A673 (cell line): ENCODE data around the gene MAGI1. TPM values are rescaled to one million over a fixed set of nuclear protein-coding genes. Genes with fewer than 3 reads are reported as not detected.

Experiments used
- BruUV-seq: library from RNA; stranded (reverse); fragments of 400-500 nt; replicated peaks from 2 replicates; lab custom pipeline; 2021; lab: Mats Ljungman, UMichigan
- CTCF ChIA-PET: fragments of 300-600 bp; sonication (Branson Sonifier 250); formaldehyde crosslinking; loops from one replicate; lab custom pipeline; 2022; ENCODE audit warnings: antibody characterized with exemption; lab: Charles Lee
- POLR2A ChIA-PET: fragments of 300-600 bp; sonication (Branson Sonifier 250); formaldehyde crosslinking; loops from one replicate; lab custom pipeline; 2022; ENCODE audit warnings: antibody characterized with exemption; ENCODE audit not compliant: low non-redundant PET; lab: Charles Lee
- DNase-seq: peaks from one replicate; pipeline ENCODE4 v3.0.0-alpha.2; 2015; ENCODE audit warnings: low spot score
- H3K27ac ChIP-seq: fragments of 200-600 bp; sonication (generic); 2 replicates; pipeline ENCODE4 v1.5.1; 2016; ENCODE audit warnings: mixed run types, low read depth, mild to moderate bottlenecking, mixed read lengths, antibody characterized with exemption, low read length; ENCODE audit not compliant: poor library complexity, severe bottlenecking
- H3K27me3 ChIP-seq: fragments of 200-600 bp; sonication (generic); replicated peaks from 2 replicates; pipeline ENCODE4 v1.6.1; 2017; ENCODE audit warnings: mixed run types, low read depth, mild to moderate bottlenecking, mixed read lengths, antibody characterized with exemption, low read length; ENCODE audit not compliant: insufficient read depth, poor library complexity
- H3K36me3 ChIP-seq: fragments of 200-600 bp; sonication (generic); 2 replicates; pipeline ENCODE4 v1.6.1; 2016; ENCODE audit warnings: mixed run types, mild to moderate bottlenecking, mixed read lengths, antibody characterized with exemption, low read length; ENCODE audit not compliant: insufficient read depth, poor library complexity, severe bottlenecking
- H3K4me1 ChIP-seq: fragments of 200-600 bp; sonication (generic); 2 replicates; pipeline ENCODE4 v1.6.1; 2017; ENCODE audit warnings: mixed run types, mild to moderate bottlenecking, mixed read lengths, antibody characterized with exemption, low read length; ENCODE audit not compliant: insufficient read depth, poor library complexity, severe bottlenecking
- H3K4me3 ChIP-seq: fragments of 200-600 bp; sonication (generic); 2 replicates; pipeline ENCODE4 v1.5.1; 2016; ENCODE audit warnings: low read depth, mixed run types, mild to moderate bottlenecking, mixed read lengths, low read length; ENCODE audit not compliant: poor library complexity, severe bottlenecking
- H3K9me3 ChIP-seq: fragments of 200-600 bp; sonication (generic); 2 replicates; pipeline ENCODE4 v1.6.1; 2016; ENCODE audit warnings: mixed run types, low read depth, mild to moderate bottlenecking, mixed read lengths, antibody characterized with exemption, low read length; ENCODE audit not compliant: poor library complexity, severe bottlenecking
- CTCF ChIP-seq: fragments of 300-800, 200-600 bp; sonication (generic); conservative IDR thresholded peaks from 2 replicates; pipeline ENCODE4 v1.5.1; 2017; ENCODE audit warnings: low read depth, mild to moderate bottlenecking, antibody characterized with exemption, low read length, moderate library complexity, mixed read lengths
- EZH2 ChIP-seq: fragments of 200-600 bp; sonication (generic); IDR thresholded peaks from 2 replicates; pipeline ENCODE4 v1.6.1; 2017; ENCODE audit warnings: borderline replicate concordance, low read depth, mild to moderate bottlenecking, mixed read lengths, antibody characterized with exemption, low read length; ENCODE audit not compliant: poor library complexity, severe bottlenecking
- intact Hi-C: fragments of 100-400 bp; cut with micrococcal nuclease; formaldehyde crosslinking; loops from one replicate; pipeline ENCODE4 v1.10.0; 2022; ENCODE audit not compliant: unreplicated experiment
- total RNA-seq: library from RNA; stranded (reverse); gene quantifications from 2 replicates; pipeline ENCODE4 v1.2.3, GENCODE V29; 2021

The MAGI1 gene
- total RNA-seq, 1 experiment from 2014 or later, result 30.5 TPM

GRCh38 chr3:65712140-65712539 is 326.6 kb downstream of the MAGI1 start:
- DNase-seq, result no peak
- Histone ChIP-seq H3K4me1 (no peaks in the 10 kb centered on the region), H3K27ac (no peak overlapping the region), H3K27me3 (no peaks in the 10 kb centered on the region), H3K9me3 (no peaks in the 10 kb centered on the region), H3K36me3 (no peaks in the 10 kb centered on the region), H3K4me3 (no peak overlapping the region)
- CTCF ChIA-PET, result no interaction called here
- intact Hi-C loops, result no loop called here
- POLR2A ChIA-PET, result no interaction called here
- TF ChIP-seq EZH2 (no peak), CTCF (no peak)
- BruUV-seq, result no TSS peak

GRCh38 chr3:65706776-65707568 is 331.7 kb downstream of the MAGI1 start:
- no peak overlapping the region for H3K27ac ChIP-seq
- BruUV-seq, result no TSS peak
- intact Hi-C loops, result no loop called here
- no peak overlapping the region for H3K4me3 ChIP-seq
- ChIA-PET CTCF (no interaction called here), POLR2A (interaction anchor here (0.6 kb wide), 1 partner anchor 55 kb away, joined by 4 read pairs; no protein-coding TSS in a partner anchor)
- H3K4me1 ChIP-seq, result no peaks in the 10 kb centered on the region
- H3K36me3 ChIP-seq, result no peaks in the 10 kb centered on the region
- H3K9me3 ChIP-seq, result no peaks in the 10 kb centered on the region
- peak; percentile 54 for DNase-seq
- TF ChIP-seq EZH2 (no peak), CTCF (no peak)
- no peaks in the 10 kb centered on the region for H3K27me3 ChIP-seq

DNA sequence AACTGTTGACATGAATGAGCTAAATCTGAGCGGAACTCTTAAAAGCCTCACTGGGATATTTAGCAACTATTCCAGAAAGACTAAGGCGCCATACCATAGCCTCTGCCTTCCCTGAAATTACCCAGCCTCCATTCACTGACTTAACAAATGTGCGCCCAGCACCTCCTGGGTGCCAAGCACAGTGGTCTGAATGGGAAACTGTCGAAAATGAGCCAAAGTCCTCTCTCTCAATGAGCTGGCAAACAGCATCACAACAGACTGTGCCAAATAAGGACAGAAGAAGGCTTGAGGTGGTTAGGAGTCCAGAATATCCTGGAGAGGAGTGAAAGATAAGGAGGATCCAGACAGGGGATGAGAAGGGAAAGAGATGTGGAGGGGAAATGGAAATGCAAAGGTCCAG is 332.4 kb downstream of the MAGI1 start:
- POLR2A ChIA-PET, result no interaction called here
- no TSS peak for BruUV-seq
- Histone ChIP-seq H3K4me3 (no peak overlapping the region), H3K27me3 (no peaks in the 10 kb centered on the region), H3K27ac (no peak overlapping the region), H3K36me3 (no peaks in the 10 kb centered on the region), H3K9me3 (no peaks in the 10 kb centered on the region), H3K4me1 (no peaks in the 10 kb centered on the region)
- CTCF ChIA-PET, result no interaction called here
- TF ChIP-seq EZH2 (no peak), CTCF (no peak)
- DNase-seq, result no peak
- intact Hi-C loops, result no loop called here
